ENCODE data around the gene RXRA.

The RXRA gene

DNA sequence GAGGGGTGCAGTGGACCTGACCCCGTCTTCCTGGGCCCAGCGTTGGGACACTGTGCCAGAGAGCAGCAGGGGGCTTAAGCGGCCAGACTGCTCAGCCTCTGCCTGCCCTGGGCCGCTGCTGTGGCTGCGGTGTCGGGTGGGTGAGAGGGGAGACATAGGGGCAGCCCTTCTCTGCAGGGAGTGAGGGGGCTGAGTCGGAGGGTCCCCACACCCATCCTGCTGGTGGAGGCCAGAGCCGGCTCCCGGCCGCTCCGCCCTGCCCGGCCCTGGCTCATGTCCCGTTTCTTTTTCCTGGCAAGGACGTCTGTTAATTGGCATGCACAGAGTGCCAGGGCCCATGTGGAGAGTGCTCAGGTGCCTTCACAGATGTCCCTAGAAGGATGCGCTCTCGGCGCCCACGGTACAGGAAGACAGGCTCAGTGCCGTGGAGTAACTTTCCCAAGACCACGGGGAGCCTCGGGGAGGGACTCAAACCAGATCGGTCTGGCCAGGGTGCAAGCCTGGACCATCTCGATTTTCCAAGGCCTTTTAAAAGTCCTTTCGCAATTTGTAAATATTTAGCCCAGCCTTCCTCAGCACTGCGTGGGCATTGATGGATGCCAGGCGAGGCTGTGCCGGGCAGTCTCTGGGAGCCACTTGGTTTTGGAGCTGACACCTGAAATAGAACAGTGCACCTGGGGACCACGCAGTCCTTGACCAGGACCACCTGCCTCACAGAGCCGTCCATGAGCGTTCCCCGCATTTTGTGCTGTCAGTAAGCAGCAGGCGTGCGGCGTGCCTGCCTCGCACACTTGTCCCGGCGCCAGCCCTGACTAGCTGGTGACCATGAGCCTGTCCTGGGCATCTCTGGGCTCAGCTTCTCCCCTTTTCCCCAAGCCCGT, 60.9 kb downstream of the RXRA start:
- DNase-seq, result no peak

DNA sequence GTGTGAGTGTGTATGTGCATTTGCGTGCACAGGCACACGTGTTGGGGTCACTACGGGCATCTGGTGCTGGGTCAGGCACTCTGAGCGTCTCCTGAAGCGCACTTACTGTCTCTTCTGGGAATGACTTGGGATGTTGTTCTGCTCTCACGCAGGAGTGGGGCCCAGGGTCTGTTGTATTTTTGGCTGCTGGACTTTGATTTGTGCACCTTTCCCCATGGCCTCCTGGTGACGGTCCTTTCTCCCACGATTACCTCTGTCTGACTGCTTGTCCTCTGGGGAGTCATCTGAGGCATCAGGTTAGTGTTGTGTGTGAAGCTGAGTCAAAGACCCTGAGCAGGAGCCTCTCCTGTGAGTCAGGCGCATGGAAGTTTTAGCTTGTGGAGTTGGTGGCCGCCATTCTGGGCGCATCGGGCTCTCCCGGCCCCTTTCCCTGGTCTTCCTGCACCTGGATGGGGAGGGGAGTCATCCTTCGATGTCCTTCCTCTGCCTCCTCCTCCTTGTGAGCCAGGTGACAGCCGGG, 62.1 kb downstream of the RXRA start:
- DNase-seq, result no peak

DNA sequence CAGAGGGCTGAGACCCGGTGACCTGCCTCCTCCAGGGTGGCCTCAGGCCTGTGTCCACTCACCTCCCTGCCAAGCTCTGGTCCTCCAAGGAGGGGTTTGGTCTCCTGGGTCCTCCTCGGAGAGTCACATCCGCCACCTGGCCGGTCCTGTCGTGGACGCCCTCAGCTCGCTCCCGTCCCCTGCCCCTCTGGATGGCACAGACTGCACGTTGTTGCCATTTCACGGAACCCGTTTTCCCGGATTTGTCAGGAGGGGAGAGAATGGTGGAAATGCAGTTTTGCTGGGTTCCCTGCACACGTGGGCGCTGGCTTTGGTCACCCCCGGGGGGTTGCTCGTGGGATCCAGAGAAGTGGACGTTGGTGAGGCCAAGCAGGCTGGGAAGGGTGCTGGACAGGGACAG, 62.7 kb downstream of the RXRA start:
- no peak for DNase-seq

DNA sequence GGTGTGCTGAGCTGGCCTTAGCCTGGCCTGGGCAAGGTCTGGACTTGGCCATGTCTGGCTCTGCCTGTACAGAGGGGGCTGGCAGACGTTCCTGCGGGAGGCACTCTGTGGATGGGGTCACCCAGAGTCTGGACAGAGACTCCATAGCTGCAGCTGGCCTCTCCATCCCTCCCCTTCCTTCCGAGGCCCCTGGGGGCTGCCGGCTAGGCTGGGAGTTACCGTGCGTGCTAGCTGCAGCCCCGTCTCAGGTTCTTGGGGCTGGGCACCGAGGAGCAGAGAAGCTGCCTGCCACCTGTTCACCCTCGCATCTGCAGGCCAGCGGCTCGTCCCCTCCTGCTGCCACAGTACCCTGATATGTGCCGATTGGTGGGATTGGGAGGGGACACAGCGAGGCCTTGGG, 63.4 kb downstream of the RXRA start:
- DNase-seq, result no peak

DNA sequence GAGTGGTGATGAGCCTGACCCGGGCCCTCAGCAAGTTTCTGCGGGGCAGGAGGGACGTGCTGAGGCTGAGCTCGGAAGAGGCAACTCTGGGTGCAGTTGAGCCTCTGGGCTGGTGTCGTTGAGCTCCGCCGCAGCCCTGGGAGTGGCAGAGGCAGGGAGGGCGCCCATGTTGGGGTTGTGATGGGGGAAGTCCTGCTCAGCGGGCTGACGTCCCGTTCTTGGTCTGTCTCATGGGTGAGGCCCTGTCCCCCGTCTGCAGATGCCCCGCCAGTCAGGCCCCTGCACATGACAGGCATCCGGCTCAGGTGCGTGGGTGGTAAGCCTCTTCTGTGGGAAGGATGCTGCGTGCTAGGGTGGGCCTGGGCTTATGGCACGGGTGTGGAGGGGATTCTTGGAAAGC, 64.3 kb downstream of the RXRA start:
- peak; percentile 82 for DNase-seq

DNA sequence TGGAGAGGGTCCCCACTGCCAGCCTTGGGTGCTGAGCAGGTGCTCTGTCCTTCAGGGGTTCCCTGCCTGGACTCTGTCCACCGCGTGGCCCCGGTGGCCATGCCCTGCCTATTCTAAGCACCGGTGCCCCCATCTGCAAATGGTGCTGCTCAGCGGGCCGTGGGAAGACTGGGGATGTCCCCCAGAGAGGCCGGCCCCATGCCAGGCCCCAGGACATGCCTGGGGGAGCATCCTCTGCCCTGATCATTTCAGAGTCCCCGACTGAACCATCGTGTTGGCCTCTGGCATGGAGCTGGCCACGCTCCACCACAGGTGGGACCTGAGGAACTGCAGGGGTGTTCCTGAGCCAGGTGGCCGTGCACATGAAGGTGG, 64.7 kb downstream of the RXRA start:
- DNase-seq, result no peak

DNA sequence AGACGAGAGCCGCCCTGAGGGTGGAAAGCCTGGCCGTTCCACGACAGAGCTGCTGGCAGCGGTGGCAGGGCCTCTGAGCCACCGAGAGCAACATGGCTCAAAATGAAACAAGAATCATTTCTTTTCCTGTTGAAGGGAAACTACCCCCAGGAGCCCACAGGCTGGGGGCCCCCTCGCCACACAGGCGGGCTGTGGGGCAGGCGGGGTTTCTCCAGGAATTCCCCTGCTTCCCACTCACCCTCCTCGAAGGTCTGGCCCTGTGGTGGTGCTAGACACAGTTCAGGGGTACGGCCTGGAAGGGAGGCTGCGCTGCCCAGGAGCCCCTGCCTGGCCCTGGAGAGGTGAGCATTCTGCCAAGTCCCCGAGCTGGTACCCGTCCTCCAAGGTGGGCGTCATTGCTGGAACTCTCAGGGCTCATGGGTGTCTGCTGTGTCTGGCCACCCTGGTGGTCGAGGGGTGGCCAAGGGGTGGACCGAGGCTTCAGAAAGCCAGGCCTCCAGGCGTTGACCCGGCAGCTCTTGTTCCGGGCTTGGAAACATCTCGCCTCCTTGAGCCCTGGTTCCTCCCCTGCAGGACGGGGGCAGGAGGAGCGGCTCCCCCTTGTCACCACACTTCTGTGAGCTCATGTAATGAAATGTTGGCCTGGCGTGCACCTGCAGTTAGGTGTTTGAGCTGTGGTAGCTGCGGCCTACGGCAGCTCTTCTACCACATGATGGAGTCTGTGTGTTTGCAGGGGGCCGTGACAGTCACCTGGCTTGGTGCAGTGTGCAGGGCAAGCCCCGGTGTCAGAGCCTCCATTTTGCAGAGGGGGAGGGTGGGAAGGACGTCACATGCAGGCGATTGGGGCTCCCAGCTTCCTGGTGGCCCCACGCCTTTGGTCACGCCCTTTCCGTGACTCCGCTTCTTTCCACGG, 65.3 kb downstream of the RXRA start:
- peak; percentile 86 for DNase-seq

DNA sequence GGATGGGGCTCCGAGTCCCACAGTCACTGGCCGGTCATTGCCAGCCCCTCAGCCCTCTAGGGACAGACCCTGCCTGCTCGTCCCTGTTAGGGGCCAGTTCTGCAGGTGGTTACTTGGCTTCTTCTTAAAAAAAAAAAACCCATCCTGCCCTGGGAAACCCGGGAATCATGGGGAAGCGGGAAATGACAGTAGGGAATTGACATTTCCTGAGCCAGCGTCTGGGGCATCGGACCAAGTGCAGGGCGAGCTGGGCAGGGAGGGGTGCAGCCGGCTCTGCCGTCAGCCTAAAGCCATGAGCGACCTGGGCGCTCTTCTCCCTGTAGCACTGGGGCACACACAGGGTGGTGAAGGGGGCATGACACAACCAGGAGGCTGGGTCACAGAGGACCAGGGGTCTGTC, 66.6 kb downstream of the RXRA start:
- no peak for DNase-seq

DNA sequence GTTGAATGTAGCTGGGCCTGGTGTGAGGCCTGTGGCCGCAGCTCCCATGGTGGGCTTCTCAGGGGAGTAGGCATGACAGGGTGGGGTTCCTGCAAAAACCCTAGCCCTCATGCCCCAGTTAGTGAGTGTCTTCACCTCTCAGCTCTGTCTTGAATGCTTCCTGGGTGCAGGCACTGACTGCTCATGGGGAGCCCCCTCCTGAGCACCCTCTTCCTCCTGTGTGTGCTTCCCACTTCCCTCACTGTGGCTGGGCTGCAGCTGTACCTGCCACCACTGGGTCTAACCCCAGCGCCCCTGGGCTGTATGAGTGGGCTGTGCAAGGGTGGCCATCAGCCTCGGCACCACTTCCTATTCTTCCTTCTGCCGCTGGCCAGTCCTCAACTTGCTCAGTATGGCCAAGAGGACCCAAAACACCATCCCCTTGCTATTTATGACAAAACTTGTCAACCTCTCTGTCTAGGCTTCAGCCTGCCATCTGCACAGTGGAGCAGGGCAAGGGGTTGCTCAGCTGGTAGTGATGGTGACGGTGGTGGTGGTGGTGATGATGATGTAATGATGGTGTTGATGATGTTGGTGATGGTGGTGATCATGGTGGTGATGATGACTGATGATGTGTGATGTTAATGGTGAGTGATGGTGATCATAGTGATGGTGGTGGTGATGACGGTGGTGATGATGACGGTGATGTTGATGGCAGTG, 67.5 kb downstream of the RXRA start:
- no peak for DNase-seq

DNA sequence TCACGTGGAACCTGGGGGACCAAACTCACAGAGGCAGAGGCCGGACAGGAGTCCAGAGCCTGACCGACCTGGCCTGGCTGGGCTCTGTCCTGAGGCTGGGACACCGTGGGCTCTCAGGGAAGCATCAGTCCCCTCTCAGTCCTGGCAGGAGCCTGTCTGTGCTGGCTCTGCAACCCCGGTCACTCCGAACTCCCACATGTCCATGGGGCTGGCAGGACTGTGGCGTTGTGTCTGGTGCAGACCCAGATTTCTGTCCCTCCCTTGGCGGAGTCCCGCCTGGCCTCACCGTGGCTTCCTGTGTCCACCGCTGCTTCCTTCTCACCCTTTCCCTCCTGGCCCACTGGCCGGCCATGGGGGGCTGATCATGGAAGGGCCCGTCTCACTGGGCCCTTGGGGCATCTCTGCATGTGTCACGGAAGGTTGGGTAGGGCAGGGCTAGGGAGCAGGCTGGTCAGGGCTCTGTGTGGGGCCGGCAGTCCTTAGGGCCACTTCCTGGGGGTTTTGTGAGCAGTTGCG, 68.8 kb downstream of the RXRA start:
- DNase-seq, result no peak

DNA sequence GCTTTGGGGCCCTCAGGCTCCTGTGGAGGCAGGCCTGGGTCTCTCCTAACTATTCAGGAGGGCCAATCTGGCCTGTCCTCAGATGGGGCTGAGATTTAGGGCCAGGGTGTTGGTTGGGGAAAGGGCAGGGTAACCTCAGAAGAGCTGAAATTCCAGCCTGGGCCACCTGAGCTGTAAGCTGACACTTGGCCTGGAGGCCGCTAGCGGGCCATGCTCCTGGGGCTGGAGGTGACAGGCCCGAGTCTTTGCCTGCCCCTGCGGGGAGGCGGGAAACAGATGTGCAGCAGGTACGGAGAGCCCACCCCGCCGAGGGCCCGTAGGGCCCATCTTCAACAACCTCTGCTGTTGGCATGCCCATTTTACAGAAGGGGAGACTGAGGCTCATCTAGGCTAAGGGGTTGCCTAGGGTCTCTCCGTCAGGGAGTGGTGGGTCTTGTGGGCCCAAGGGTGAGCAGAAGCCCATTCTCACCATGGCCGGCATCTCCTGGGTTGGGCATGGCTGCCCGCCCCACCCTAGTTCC, 69.5 kb downstream of the RXRA start:
- no peak for DNase-seq

DNA sequence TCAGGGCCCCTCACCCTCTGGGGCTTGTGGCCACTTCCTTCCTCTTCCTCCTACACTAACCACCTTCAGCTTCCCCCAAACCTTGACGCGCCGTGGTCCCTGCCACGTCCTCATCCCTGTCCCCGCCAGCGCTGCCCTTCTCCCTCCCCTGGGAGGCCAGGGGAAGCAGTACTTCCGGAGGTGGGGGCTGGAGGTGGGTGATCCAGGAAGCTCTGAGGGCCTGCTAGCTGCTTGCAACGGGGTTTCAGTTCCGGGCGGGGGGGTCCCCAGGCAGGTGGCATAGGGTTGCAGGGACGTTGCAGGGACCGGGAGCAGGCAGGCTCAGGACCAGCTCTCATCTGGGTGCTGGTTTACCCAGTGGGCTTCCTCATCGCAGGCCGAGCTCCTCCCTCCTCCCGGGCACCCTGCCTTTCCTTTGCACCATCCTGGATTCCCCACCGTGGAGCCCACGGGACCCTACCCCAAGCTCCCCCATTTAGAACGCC, 70.0 kb downstream of the RXRA start:
- peak; percentile 73 for DNase-seq

DNA sequence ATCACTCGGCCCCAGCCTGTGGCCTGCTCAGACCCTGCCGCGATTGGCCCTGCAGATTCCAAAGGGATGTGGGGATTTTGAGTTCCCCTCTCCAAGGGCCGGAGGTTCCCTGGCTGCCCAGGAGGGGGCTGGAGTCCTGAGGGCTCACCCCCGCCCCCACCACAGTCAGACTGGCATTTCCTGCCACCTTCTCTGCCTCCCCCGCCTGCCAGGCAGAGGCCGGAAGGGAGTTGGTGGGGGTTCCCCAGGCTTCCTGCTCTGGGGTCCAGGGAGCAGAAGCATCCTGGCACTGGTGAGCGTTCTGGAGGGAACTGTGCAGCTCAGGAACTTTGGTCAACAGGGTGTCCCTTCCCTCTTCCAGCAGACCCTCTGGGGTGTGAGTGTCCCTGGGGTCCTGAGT, 70.6 kb downstream of the RXRA start:
- DNase-seq, result peak; percentile 65

DNA sequence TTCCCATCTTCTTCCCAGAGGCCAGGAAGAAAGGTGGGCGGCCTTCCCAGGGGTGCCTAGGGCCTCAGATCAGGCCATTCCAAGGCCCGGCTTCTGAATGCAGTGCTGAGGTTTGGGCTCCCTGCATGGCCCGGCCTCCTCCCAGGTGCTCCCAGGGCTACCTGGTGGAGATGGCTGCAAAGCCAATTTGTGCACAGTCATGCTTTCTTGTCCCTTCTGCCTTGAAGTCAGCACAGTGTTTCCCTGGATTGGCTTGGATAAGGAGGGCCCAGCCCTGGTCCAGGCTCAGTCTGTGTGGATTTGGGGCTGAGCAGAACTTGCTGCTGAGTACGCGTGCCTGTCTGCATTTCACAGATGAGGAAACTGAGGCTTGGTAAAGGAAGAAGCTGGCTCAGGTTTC, 72.5 kb downstream of the RXRA start:
- DNase-seq, result no peak

DNA sequence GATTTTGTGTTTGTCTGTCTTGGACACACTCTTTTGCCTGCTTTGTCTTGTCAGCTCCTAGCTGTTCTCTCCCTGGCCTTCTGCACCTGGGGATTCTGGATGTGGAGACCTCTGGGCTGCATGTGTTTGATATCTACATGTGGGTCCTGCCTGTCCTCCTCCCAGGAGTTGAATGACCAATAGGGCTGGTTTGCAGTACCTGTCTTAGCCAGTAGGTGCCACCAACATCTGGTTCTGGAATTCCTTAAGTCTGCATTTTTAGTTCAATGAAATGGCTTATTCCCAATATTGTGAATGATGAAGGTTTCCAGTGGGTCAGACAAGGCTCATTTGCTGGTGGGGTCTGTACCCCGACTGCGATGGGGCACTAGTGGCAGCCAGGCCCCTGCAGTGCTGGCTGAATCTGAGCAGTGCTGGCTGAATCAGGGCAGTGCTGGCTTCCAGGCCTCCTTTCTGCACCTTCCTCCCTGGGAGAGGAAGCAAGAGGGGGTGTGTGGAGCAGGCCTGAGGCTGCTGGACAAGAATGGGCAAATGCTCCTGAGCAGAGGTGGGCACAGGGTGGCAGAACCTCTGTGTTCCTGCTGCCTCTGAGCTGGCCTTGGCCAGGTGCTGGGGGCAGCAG, 73.3 kb downstream of the RXRA start:
- DNase-seq, result peak; percentile 28

DNA sequence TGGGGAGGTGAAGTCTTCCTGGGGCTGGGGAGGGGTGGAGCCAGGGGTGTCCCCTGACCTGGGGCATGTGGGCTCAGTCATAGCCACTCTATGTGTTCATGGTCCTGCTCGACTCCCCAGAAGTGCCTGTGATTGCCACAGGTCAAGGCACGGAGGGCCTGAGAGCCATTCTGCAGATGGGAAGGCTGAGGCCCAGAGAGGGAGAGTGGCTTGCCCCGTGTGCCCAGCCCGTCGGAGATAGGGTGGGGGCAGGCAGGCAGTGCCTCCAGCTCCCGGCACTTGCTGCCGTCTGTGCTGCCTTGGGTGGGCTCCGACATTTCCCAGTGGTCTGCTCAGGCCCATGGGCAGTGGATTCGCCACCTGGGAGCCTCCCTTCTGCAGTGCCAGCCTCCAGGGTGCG, 74.0 kb downstream of the RXRA start:
- no peak for DNase-seq

DNA sequence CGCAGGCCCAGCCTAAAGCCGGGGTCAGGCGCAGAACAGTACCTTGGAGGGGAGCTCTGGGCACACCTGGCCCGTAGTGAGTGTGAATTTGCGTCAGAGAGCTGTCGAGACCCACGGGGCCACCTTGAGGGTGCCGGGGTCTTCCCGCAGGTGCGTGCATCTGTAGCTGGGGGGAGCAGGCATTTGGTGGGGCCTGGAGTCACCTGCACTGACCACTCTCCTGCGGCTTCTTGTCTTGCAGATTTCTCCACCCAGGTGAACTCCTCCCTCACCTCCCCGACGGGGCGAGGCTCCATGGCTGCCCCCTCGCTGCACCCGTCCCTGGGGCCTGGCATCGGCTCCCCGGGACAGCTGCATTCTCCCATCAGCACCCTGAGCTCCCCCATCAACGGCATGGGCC, 75.1 kb downstream of the RXRA start:
- no peak for DNase-seq

DNA sequence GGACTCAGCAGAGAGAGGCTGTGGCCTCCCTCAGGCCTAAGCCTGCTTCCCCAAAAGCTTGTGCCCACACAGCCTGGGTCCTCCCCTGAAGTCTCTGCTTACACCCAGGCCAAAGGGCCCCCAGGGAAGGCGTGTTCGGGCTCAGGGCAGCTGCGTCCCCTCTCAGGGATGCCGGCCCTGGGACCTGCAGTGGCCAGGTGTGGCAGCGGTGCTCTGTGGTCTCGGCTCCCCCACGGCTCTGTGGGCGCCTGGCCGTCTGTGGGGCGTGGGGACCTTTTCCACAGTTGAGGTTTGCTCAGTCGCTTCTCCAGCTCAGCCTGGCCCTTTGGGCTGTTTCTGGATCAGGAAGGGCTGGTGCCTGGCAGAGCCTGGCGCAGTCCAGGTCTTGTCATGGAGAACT, 75.9 kb downstream of the RXRA start:
- DNase-seq, result no peak

DNA sequence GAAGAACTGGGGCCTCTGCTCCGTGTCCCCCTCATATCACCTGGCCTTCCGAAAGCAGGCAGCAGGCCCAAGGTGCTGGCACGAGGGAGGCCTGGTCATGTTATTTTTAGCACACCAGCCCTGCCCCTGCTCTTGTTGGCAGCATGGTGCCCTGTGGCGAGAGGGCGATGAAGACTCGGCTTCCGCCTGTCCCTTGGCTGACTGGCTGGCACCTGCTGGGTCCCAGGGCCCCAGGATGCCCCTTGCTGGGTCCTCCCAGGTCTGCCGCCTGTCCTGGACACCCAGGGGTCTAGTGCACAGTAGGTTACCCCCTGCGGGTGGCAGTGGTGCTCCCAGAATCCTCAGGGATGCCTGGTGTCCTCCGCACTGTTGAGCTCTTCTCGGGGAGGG, 77.0 kb downstream of the RXRA start:
- DNase-seq, result no peak

DNA sequence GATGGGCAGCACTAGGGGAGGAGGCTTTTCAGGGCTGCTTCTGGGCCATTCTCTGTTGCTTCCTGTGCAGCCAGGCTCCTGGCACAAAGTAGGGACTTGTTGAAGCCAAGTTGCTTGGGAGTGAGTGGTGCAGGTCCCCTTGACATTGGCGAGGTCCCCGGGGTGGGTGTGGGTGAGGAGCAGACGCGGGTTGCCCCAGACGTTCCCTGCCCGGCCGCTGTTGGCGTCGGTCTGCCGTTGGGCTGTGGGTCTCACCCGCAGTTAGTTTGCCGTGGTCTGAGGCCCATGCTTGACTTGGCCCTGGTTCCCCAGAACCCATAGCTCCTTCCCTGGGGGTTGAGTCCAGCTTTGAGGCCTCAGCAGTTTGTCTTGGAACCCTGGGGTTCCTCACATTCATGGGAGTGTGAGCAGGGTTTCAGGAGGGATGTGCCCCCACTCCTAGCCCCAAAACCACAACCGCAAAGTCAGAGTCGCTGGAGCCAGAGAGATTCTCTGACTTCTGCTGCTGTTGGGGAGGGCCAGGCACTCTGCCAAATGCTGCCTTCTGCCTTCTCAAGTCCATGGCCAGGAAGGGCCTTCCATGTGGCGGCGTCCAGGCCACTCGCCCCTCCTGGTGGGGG, 77.5 kb downstream of the RXRA start:
- DNase-seq, result peak; percentile 48
